Activated CD8-positive, alpha-beta memory T cell treated with anti-CD3 and anti-CD28 coated beads, Interleukin-2, amount 50 U/mL, for 4 hours (primary cell): Measurements from ENCODE around the gene MSANTD2.

ENCODE experiments used
- DNase-seq: peaks from one replicate; pipeline ENCODE4 v3.0.0-alpha.2; 2020

Gene MSANTD2

DNA sequence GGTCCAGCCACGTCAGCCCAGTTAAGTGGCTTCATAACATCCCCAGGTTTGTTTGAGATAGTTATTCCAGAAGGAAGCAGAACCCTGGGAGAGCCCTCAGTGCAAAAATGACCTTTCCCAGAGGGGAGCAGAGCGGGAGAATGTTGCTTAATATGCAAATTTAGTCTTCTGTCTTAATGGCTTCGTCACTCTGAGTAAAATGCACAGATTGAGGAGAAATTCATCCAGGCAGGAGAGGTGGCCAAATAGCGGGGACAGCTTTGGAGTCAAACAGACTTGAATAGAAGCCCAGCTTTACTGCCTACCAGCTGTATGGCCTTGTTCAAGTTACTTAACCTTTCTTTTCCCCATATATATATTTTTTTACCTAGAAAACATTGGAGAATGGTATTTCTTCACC lies 72.7 kb downstream of the MSANTD2 start:
- DNase-seq = no peak

DNA sequence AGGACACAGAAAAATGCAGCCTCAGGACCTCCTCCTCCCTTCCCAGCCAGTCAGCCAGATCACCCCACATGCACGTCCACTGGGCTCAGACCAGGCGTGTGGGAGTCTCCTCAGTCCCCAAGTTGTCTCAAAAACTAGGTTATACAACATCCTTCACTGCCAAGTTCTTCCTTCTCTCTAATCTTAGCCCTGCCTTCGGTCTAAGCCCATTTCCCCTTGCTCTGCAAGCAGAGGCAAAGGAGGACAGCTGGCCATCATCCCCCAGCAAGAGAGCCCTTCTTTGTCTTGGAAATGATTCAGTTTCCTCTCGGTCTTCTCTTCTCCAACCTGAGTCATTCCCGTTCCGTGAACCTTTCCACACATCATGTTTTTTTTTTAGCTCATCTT lies 74.5 kb downstream of the MSANTD2 start:
- no peak for DNase-seq

GRCh38 chr11:124724979-124725718 lies 75.1 kb downstream of the MSANTD2 start:
- DNase-seq = no peak

- no peak for DNase-seq
These were observed 78.0 kb downstream of the MSANTD2 start for GRCh38 chr11:124722176-124722575.

GRCh38 chr11:124719534-124719933 lies 80.7 kb downstream of the MSANTD2 start:
- no peak for DNase-seq

DNA sequence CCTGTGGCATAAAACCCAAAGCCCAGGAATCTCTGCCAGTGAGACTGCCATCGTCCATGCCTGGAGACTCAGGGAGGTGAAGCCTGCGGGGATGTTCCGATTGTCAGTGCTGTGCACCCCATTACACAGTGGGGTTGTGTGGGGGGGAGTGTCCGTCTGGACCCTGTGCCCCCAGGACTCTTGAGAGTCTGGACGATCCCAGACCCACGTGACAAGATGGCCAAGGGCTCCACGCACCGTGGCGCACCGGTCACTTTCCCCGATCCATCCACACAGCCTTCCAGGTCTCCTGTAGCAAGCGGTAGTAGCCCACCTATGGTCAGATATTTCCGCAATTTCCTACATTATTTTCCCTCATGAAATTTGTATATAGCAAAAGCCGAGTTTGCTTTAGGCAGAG lies 81.4 kb downstream of the MSANTD2 start:
- DNase-seq = no peak

DNA sequence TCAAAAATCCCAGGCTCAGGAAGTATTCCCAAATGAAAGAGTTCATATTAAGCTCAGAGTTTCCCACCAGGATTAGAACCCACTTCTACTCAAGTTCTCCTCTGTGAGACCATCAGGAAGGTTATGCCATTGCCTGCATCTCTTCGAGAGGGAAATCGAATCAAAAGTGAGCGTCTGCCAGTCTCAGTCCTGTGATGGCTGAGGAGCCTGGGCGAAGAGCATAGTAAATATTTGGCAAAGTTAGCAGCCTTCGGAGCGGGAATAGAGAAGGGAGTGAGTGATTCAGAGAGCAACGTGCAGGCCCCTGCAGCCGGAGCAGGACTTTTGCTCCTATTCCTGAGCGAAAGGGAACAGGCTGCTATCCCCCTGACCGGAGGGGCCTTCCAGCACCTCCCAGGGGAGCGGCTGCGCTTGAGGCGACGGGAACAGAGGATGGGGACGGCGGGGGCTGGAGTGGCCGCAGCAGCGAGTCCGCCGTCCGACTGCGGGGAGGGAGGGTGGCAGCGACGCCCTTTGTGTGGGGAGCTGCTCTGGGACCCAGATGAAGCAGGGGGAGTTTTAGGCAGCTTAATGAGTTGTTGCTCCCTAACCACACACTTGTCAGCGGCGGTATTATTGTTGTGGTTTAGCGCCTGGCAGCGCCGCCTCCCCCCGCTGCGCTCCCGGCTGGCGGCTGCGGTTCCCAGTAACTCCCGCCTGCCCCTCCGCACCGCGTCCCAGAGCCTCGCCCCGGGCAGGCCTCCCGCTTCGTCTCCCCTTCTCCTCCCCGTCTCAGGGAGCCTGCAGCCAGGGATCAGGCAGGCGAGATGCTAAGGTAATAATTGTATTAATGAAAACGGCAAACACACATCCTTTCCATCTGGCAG lies 82.2 kb downstream of the MSANTD2 start:
- peak; percentile 24 for DNase-seq

- no peak for DNase-seq
These were observed 82.8 kb downstream of the MSANTD2 start for GRCh38 chr11:124717421-124717785.

DNA sequence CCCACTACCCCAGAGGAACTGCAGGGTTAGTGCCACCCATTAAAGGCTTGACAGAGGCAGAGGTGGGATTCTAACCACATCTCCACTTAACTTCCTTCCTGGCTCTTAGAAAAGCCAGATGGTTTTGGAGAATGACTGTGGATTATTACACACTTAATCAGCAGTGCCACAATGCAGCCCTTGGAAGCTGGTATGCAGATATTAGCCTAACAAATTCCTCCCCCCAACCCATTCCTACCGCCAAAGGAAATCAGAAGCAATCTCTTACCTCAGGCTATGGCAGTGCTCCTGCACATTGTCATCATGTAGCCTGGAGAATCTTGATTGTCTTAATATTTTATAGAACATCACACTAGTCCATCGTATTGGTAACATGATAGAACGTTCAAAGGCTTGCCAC lies 83.6 kb downstream of the MSANTD2 start:
- no peak for DNase-seq
